CD14-positive monocyte (primary cell): Measurements from ENCODE around the gene BLM. TPM values are rescaled to one million over a fixed set of nuclear protein-coding genes. Genes with fewer than 3 reads are reported as not detected.
A peak's percentile ranks its signal among the peaks of the same experiment; 100 is the strongest.

Experiments used
- DNase-seq, 3 donors: peaks; one replicate each; pipeline ENCODE4 v3.0.0-alpha.2; 2011 to 2022
- H2AFZ ChIP-seq: 2 replicates; pipeline ENCODE4 v1.6.0; 2012; ENCODE audit warnings: mild to moderate bottlenecking, low read depth, low read length, inconsistent platforms; ENCODE audit not compliant: insufficient read depth, poor library complexity, severe bottlenecking
- H3K27ac ChIP-seq, 2 donors: 1 replicate in 1 of 2; 2 replicates in 1 of 2; pipeline ENCODE4 v1.5.1; 2012 to 2013; ENCODE audit warnings: low read length in 2 of 2, control low read depth in 1 of 2, inconsistent platforms in 1 of 2, low read depth in 1 of 2, mild to moderate bottlenecking in 1 of 2
- H3K27me3 ChIP-seq, 2 donors: one replicate each; pipeline versions ENCODE4 v1.6.0 to v1.6.1; 2011 to 2013; ENCODE audit warnings: low read length in 2 of 2; ENCODE audit not compliant: control insufficient read depth in 2 of 2, insufficient read depth in 2 of 2
- H3K36me3 ChIP-seq, 2 donors: replicated peaks in 1 of 2; 1 replicate in 1 of 2; 2 replicates in 1 of 2; pipeline versions ENCODE4 v1.5.1 to v1.6.1; 2012 to 2013; ENCODE audit warnings: low read length in 2 of 2, control low read depth in 1 of 2, inconsistent platforms in 1 of 2, mild to moderate bottlenecking in 1 of 2; ENCODE audit not compliant: insufficient read depth in 2 of 2, control insufficient read depth in 1 of 2
- H3K4me1 ChIP-seq, 2 donors: 1 replicate in 1 of 2; 2 replicates in 1 of 2; pipeline versions ENCODE4 v1.5.1 to v1.6.1; 2012 to 2013; ENCODE audit warnings: low read length in 2 of 2, control low read depth in 1 of 2, inconsistent platforms in 1 of 2, mild to moderate bottlenecking in 1 of 2, moderate library complexity in 1 of 2; ENCODE audit not compliant: insufficient read depth in 2 of 2, control insufficient read depth in 1 of 2
- H3K4me2 ChIP-seq: replicated peaks from 2 replicates; pipeline ENCODE3; 2012; ENCODE audit warnings: low read length, moderate library complexity, mild to moderate bottlenecking; ENCODE audit not compliant: poor library complexity, severe bottlenecking; ENCODE audit errors: extremely low read depth
- H3K4me3 ChIP-seq, 3 experiments: fragments of 200-600 bp in 1 of 3; sonication (generic) in 1 of 3; replicated peaks in 1 of 3; 1 replicate in 2 of 3; 2 replicates in 1 of 3; pipeline ENCODE4 v1.5.1; 2011 to 2013; ENCODE audit warnings: low read length in 3 of 3, mild to moderate bottlenecking in 3 of 3, control low read depth in 2 of 3, low read depth in 2 of 3, inconsistent platforms in 1 of 3, moderate library complexity in 1 of 3
- H3K79me2 ChIP-seq: 2 replicates; pipeline ENCODE4 v1.6.0; 2012; ENCODE audit warnings: mild to moderate bottlenecking, control low read depth, inconsistent platforms, low read length, moderate library complexity; ENCODE audit not compliant: insufficient read depth
- H3K9ac ChIP-seq: 2 replicates; pipeline ENCODE4 v1.6.0; 2017; ENCODE audit warnings: low read length, mild to moderate bottlenecking; ENCODE audit not compliant: insufficient read depth, poor library complexity, severe bottlenecking
- H3K9me3 ChIP-seq, 2 donors: replicated peaks in 1 of 2; 1 replicate in 1 of 2; 2 replicates in 1 of 2; pipeline versions ENCODE4 v1.5.1 to v1.6.1; 2012 to 2013; ENCODE audit warnings: low read length in 2 of 2, control low read depth in 1 of 2; ENCODE audit not compliant: control insufficient read depth in 1 of 2, insufficient read depth in 1 of 2
- H4K20me1 ChIP-seq: 2 replicates; pipeline ENCODE4 v1.6.0; 2012; ENCODE audit warnings: mild to moderate bottlenecking, low read length, control low read depth, moderate library complexity; ENCODE audit not compliant: insufficient read depth
- H3K27ac Mint-ChIP-seq, 7 donors: one replicate each; pipeline ENCODE4 v1.8.0; 2020; ENCODE audit warnings: mild to moderate bottlenecking in 7 of 7, mixed read lengths in 7 of 7, moderate library complexity in 6 of 7, inconsistent platforms in 2 of 7
- H3K27me3 Mint-ChIP-seq, 3 donors: one replicate each; pipeline ENCODE4 v1.8.0; 2021 to 2022; ENCODE audit warnings: low read depth in 3 of 3, mild to moderate bottlenecking in 3 of 3, mixed read lengths in 3 of 3, moderate library complexity in 3 of 3, inconsistent platforms in 1 of 3
- H3K36me3 Mint-ChIP-seq, 2 donors: one replicate each; pipeline ENCODE4 v1.8.0; 2020; ENCODE audit warnings: mixed read lengths in 2 of 2, inconsistent platforms in 1 of 2, mild to moderate bottlenecking in 1 of 2
- H3K4me1 Mint-ChIP-seq: one replicate; pipeline ENCODE4 v1.8.0; 2020; ENCODE audit warnings: mild to moderate bottlenecking, mixed read lengths
- H3K4me3 Mint-ChIP-seq, 2 donors: one replicate each; pipeline ENCODE4 v1.8.0; 2020; ENCODE audit warnings: mild to moderate bottlenecking in 2 of 2, mixed read lengths in 2 of 2, moderate library complexity in 1 of 2
- H3K9me3 Mint-ChIP-seq, 7 donors: one replicate each; pipeline ENCODE4 v1.8.0; 2020 to 2022; ENCODE audit warnings: mixed read lengths in 7 of 7, mild to moderate bottlenecking in 6 of 7, moderate library complexity in 6 of 7, inconsistent platforms in 2 of 7
- WGBS: methylation state at CpG from one replicate; pipeline ENCODE4 v1.1.5; 2013; ENCODE audit warnings: missing lambda C conversion rate; ENCODE audit not compliant: insufficient coverage; 5-methylcytosine and 5-hydroxymethylcytosine counted together
- intact Hi-C, 2 donors: fragments of 100-400 bp; cut with micrococcal nuclease; formaldehyde crosslinking; loops; one replicate each; pipeline versions ENCODE4 v1.15.0 to v1.15.1; 2023
- polyA plus RNA-seq, 3 donors: library from polyadenylated mRNA; depleted of rRNA in 1 of 3; unstranded in 2 of 3; stranded (reverse) in 1 of 3; fragments of 300-500 nt in 2 of 3; fragments of >200 nt in 1 of 3; fragmentation: Illumina TruSeq in 2 of 3; gene quantifications; 1 replicate in 2 of 3; 2 replicates in 1 of 3; pipeline ENCODE4 v1.2.3, GENCODE V29; 2012 to 2021
- TF ChIP-seq, protein P1 (sequence below): fragments of 200-600 bp; IDR thresholded peaks from one replicate; pipeline ENCODE4 v1.8.0; 2022; ENCODE audit warnings: antibody characterized with exemption, mild to moderate bottlenecking

Gene BLM
- polyA plus RNA-seq, 3 donors = 0.69 to 2.3 (median 1.2) TPM

DNA sequence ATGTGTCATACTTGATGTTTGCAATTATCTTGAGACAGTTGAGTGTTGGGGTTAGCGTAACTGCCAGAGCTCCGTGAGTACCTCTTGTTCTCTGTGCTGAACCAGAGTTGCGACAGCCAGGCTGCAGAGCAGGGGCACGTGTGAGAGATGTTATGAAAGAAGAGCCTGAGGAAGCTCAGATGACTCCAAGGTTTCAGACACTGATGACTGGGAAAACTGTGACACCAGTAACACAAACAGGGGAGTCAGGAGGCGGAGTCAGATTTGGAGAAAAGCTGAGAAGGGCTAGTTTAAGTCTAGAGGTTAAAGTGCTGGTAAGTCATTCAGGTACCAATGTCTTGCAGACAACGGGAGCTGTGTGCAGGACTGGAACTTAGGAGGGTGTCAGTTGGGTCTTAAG lies 45.0 kb downstream of the BLM start:
- TF ChIP-seq, protein P1, sequence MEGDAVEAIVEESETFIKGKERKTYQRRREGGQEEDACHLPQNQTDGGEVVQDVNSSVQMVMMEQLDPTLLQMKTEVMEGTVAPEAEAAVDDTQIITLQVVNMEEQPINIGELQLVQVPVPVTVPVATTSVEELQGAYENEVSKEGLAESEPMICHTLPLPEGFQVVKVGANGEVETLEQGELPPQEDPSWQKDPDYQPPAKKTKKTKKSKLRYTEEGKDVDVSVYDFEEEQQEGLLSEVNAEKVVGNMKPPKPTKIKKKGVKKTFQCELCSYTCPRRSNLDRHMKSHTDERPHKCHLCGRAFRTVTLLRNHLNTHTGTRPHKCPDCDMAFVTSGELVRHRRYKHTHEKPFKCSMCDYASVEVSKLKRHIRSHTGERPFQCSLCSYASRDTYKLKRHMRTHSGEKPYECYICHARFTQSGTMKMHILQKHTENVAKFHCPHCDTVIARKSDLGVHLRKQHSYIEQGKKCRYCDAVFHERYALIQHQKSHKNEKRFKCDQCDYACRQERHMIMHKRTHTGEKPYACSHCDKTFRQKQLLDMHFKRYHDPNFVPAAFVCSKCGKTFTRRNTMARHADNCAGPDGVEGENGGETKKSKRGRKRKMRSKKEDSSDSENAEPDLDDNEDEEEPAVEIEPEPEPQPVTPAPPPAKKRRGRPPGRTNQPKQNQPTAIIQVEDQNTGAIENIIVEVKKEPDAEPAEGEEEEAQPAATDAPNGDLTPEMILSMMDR = no peak
- 20% methylated on average over 6 of the region's 6 CpGs for WGBS
- Mint-ChIP-seq H3K4me1 (peaks cover 28% of the 10 kb centered on the region), H3K36me3 (peaks cover 9 to 27% of the 10 kb centered on the region in 2 donors), H3K27me3 (peaks cover 0 to 1% (median 0%) of the 10 kb centered on the region in 3 donors), H3K9me3 (no peaks in the 10 kb centered on the region), H3K27ac (peak overlapping the region; percentile 86 to 96 (median 92)), H3K4me3 (peak overlapping the region; percentile 40 to 74)
- peak overlapping the region; percentile 34 to 79 for H3K27ac ChIP-seq
- H3K9ac ChIP-seq = no peak overlapping the region
- no peaks in the 10 kb centered on the region for H3K27me3 ChIP-seq
- intact Hi-C loops = loop anchor here (5.0 to 10.0 kb wide), 2 partner anchors 47 to 110 kb away; partner anchors contain the start of gene BLM (in 2 of the 2)
- DNase-seq = peak; percentile 93 to 97 (median 96)
- H3K4me3 ChIP-seq = peak overlapping the region in 2 of 3 experiments; percentile 10 to 23
- H4K20me1 ChIP-seq = no peaks in the 10 kb centered on the region
- no peaks in the 10 kb centered on the region for H3K79me2 ChIP-seq
- H3K9me3 ChIP-seq = no peaks in the 10 kb centered on the region
- peak overlapping the region; percentile 46 for H3K4me2 ChIP-seq
- H3K36me3 ChIP-seq = peaks cover 0 to 2% of the 10 kb centered on the region in 2 donors
- H2AFZ ChIP-seq = peak overlapping the region; percentile 2
- peaks cover 16 to 21% of the 10 kb centered on the region in 2 donors for H3K4me1 ChIP-seq

DNA sequence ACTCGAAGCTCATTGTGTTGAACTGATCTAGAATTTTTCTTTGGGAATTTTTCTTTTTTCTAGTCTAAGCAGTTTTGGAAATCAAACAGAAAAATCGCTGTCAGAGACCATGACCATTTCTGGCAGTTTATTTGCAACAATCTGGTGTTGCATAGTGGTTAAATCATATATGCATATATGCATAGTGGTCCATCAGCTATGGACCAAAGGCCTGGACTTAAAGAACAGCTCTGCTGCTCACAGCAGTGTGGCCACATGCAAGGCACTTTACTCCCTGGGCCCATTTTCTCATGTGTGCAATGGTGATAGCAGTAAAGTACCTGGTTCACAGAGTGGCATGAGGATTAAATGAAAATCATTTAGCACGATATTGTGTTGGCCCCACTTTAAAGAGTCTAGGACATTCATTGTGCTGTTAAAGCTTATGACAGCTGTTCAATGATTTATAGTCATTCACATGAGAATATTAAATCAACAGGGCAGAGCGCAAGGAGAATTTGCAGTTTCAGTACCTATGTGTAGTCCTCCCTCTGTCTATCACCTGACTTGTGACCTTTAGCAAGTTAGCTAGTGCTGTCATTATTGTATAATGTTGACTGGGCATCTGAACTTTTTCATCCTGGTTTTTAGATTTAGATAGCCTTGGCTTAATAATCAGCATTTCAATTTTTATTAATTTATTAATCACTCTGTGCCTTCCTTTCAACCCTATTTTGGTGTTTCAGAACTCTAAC lies 46.4 kb downstream of the BLM start:
- Histone ChIP-seq H3K4me2 (no peak overlapping the region), H3K36me3 (peaks cover 0 to 14% of the 10 kb centered on the region in 2 donors), H3K4me1 (peaks cover 16 to 21% of the 10 kb centered on the region in 2 donors), H3K27ac (peak overlapping the region in 1 of 2 donors; percentile 79), H2AFZ (no peak overlapping the region), H3K27me3 (no peaks in the 10 kb centered on the region), H4K20me1 (no peaks in the 10 kb centered on the region), H3K9me3 (no peaks in the 10 kb centered on the region), H3K79me2 (no peaks in the 10 kb centered on the region), H3K4me3 (no peak overlapping the region), H3K9ac (no peak overlapping the region)
- peaks cover 23% of the 10 kb centered on the region for H3K4me1 Mint-ChIP-seq
- TF ChIP-seq, protein P1 = no peak
- no peak for DNase-seq
- peaks cover 15 to 34% of the 10 kb centered on the region in 2 donors for H3K36me3 Mint-ChIP-seq
- H3K4me3 Mint-ChIP-seq = no peak overlapping the region
- no peaks in the 10 kb centered on the region for H3K9me3 Mint-ChIP-seq
- intact Hi-C loops = loop anchor here (5.0 to 10.0 kb wide), 2 partner anchors 49 to 109 kb away; partner anchors contain the start of gene BLM (in 2 of the 2)
- WGBS = no CpG with 5 or more reads among the region's 4 CpGs
- H3K27me3 Mint-ChIP-seq = peaks cover 0 to 1% (median 1%) of the 10 kb centered on the region in 3 donors
- peak overlapping the region in 2 of 7 donors; percentile 57 for H3K27ac Mint-ChIP-seq
